GM18870 (cell line): ENCODE results near the gene TMEM88.
A peak's percentile ranks its signal among the peaks of the same experiment; 100 is the strongest.

ENCODE experiments used
- ATAC-seq: cut with Tn5 transposase; IDR thresholded peaks from one replicate; pipeline ENCODE4 v1.9.1; 2021; ENCODE audit warnings: moderate library complexity; ENCODE audit not compliant: unreplicated experiment

TMEM88 gene

DNA sequence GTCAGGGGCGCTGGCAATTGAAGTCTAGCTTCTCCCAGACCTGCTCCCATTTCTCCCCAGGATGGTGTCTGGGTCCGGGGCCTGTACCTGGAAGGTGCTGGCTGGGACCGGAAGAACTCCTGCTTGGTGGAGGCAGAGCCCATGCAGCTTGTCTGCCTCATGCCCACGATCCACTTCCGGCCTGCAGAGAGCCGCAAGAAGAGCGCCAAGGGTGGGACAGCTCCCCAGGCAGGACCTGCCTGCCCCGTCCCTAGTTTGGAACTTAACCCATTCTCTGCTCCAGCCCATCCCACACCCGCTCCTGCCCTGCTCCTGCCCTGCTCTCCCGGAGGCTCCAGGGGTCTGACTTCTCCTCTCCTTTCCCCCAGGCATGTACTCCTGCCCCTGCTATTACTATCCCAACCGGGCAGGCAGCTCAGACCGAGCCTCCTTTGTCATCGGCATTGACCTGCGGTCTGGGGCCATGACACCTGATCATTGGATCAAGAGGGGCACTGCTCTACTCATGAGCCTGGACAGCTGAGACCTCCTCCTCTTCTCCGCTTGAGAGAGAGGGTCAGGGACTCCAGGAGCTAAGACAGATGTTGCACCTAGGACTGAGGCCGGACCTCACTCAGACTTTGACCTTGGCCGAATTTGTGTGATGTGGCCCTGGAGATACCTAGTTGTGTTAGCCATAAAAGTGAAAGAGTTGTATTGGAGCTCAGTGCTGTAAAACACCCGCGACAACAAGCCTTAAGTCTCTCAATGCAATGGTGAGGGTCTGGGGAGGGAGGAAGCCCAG lies 21.7 kb upstream of the TMEM88 start:
- ATAC-seq = no peak

DNA sequence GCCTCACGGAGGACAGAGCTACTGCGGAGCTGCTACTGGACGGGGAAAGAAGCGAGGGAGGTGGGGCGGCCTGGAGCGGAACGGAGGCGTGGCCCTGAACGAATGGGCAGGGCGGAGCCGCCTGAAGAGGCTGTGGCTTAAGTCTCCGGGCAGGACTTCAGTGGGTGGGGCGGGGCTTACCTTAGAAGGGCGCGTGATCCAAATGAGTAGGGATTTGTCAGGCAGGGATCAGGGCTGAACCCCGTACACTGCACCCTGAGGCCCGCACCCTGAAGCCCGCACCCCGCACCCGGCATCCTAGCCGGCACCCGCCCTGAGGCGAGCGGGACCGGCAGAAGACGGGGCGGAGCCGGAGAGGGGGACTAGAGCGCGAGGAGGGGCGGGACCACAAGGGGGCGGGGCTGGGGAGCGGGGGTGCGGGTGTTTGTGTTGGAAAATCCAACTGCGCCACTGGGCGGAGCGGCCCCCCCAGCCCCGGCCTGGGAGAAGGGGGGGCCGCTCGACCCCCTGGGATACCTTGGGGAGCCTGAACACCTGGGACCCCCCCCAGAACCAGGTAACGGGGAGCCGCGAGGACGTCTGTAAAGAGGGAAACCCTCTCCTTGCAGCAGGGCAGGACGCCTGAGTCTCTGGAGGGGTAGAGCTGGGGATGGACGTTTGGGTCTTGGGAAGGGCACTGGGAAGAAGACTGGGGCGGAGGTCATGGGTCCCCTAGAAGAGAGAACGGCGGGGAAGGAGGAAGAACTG lies 20.9 kb upstream of the TMEM88 start, which contains the start of gene KDM6B:
KDM6B (plus strand) TSS at position 423 of the 747 bp plus-strand sequence. CDS start 11,338 bp downstream, outside the sequence.
- no peak for ATAC-seq

DNA sequence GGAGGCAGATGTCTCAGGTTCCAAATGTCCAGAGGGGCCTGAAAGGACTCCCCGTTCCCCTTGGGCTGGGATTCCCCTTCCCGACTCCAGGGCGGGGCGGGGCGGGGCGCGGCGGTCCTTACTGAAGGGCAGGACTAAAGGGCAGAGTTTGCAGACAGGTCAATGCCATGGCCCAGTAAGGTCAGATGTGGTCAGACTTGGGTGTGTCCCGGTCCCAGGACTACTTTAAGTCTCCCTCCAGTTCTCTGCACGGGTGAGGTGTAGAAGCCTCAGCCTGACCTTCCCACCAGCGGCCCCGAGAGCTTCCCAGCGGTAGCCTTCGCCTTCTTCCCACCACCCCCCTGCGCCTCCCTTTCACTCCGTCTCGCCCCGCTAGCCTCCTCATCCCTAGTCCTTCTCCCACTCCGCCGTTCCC lies 20.3 kb upstream of the TMEM88 start:
- no peak for ATAC-seq

DNA sequence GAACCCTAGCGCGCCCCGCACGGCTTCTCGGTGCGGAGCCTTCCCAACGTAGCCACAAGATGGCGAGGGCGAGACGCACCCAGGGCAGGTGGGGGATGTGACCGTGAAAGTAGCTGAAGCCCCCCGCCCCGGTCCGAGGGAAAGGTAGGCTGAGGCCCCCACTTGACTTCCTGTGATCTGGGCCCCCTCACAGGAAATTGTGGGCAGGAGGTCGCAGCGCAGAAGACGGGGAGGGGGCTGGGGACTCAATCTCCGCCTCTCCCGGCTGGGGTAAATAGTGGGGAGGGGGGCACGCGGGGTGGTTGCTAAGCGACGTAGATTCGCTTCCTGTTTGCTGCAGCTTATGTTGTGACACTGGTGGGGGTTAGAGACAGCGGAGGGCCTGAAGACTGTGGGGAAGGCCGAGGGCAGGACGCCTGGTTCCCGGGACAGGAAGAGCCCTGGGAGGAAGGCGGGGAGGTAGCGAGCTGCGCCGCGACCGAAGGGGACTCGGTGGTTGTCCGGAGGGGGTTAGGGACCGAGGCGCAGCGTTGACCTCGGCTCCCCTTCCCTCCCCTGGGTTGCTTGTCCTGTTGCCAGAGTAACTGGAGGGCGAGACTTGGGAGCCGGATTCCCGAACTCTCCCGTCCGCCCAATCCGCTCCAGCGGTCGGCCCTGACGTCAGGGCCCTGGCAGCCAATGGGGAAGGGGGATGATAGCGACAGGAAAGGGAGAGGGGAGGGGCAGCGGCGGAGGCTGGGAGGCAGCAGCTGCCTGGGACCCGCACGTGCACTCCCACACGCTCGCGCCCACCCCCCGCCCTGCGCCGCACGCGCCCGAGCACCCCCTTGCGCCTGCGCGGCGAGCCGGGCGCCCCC lies 19.7 kb upstream of the TMEM88 start:
- peak; percentile 34 for ATAC-seq

DNA sequence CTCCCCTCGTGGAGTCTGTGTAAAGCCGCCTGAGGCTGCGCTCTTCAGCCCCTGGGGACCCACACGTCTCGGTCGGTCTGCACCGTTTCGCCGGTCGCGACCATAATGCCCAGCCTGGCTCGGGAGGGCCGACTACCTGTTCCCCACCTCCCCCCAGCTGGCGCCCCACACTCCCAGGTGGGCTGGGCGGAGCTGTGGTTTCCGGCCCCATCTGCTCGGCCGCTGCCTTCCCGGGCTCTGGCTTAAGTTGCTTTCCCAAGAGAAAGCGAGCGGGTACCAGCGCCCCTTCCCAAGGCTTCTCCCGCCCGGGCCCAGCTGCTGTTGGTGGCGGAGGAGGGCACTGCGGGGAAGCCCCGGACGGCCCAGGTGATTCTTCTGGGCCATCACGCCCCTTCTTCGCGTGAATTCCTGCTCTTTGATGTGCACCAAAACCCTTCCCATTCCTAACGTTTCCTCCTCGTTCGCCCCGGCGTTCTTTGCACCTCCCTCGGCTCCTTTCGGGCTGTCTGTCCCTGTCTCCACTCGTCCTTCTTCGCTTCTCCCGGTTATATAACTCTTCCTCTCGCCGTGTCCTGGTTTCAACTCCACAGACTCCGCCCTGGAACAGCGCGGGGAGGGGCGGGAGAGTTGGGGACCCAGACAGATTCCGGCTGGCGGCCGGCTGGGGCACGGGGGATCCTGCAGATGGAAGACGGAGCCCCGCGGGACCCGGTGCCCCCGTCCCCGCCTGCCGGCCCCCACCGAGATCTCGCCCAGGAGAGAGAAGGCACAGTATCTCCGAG lies 18.9 kb upstream of the TMEM88 start:
- peak; percentile 16 for ATAC-seq

DNA sequence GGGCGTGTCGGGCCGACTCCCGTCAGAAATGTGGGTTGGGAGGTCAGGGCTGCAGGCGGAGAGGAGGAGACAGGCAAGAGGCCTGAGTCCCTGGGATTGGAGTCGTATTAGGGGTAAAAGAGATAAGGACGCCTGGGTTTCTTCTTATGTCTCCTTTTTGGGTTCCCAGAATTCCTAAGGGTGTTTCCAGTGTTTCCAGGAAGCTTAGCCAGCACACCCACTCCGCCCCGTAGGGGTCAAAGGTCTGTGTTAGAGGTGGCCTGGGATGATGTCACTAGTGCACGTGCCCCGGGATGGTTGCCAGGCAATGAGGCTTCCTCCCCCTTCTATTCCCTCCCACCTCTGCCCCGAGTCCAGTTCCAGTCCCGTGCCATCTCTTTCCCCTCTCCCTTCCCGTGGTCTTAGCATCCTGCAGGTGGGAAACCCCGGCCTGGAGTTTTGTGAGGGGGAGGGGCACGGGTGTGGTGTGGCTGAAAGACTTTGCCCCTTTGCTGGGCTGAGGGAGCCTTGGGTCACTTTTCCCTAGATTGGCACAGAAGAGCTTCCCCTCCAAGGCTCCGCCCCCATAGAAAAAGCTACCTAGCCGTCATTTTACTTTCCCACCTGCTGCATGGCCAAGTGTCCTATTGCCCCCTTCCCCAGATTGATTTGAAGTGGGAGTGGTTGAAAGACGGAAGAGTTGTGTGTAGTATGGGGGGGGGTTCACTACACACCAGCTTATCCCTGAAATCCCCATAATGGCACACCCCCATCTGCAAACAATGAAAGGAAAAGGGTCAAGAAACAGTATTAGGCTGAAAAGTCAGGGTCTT lies 18.1 kb upstream of the TMEM88 start:
- ATAC-seq = no peak

DNA sequence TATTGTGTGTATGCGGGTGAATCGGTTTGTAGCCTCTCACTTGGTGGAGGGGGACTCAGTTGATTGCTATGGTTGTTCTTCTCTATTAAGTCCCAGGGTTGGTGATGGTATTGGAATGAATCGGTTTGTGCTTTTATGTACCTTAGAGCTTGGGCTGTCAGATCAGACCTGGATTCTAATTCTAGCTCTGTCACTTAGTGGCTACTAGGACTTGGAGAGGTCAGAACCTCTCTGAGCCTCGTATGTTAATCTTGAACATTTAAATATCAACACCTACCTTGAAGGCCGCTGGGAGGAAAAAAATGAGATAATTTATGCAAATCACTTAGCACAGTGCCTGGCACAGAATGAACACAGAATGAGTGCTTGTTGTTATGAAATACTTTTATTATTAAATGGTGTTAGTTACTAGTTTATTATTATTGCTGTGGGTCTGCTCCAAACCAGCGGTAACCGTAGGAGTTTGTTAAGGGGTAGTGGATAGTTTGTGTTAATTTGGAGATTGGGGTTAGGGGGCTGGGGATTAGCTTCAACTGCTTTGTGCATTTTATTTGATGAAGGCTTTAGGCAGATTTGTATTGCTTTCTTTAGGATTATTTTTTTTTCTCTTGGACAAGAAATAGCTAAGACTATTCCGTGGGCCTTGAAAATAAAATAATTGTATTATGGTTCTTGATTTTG lies 17.3 kb upstream of the TMEM88 start:
- no peak for ATAC-seq

DNA sequence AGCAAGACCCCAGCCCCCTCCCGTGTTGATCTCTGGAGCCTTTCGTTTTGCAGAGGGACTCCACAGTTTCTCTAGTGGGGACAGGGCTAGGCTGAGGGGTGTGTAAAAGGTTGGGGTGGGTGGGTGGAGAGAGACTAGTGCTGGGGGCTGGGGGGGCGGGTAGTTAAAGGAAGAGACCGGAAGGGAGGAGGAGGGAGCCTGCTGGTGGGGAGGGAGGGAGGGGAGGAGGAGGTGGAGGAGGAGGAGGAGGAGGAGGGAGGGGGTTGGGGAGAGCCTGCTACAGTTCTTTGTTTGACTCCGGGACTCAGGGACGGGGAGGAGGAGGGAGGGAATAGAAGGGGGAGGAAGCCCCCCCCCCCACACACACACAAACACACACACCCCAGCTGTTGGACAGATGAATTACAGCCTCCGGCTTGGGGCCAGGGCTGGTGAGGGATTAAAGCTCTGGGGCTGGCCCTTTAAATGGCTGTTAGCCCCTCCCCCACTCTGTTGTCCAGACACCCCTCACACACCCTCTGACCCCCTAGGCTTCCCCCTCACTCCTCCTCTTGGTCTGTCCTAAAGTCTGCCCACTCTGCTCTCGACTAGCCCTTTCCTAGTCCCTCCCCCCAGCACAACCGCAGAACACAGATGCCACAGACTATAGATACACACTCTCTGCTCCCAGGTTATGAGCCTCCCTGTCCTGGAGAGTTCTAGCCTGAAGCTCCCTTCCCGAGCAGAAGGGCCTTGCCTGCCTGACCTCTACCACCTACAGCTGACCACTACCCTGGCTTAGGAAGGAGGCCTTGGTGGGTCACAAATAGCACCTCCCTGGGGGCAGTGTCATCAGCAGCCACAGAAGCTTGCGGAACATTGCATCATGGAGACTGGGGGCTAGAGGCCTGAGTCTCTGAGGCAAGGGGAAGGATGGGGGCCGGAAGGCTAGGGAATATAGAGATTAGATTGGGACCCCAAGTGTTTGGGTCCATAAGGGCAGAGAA lies 16.5 kb upstream of the TMEM88 start:
- no peak for ATAC-seq

DNA sequence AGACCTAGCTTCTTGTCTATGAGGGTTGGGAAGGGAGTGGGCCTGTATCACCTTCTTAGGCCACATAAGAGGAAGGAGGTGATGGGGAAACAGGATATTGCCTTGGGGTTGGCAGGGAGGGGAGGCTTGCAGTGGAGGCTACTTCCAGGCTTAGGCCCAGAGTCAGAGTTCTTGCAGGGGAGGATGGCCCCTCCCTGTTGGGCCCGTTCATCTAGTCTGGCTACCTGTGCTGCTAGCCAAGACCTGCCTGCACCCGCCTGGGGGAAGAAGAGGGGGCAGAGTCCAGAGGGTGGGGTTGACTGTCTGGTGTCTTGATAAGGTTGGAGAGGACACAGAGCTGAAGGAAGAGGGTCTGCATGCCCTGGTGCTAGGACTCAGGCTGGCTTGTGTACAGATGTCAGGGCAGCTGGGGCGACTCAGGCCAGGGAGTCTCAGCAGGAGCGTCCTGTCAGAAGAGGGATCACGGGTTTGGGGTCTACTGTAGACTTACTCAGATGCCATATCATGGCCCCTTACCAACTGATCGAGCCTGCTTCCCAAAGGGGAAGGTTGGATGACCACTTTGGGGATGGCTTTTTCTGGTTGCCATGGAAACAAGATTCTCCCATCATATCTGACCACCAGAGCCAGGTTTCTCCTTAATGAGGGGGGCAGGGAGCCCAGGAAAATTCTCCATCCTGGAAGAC lies 15.5 kb upstream of the TMEM88 start:
- ATAC-seq = no peak

DNA sequence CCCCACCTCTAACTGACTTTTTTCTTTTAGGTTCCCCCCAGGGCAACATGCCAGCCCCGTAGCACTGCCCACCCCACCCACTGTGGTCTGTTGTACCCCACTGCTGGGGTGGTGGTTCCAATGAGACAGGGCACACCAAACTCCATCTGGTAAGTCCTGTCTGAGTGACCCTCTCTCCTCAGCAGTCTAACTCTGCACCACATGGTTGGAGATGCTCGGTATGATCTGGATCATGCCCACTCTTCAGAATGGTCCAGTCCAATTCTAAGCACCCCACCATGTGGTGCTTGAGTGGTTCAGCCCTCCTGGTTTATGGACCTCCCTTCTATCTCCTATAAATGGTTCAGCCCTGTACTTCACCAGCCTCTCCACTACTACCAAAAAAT lies 15.0 kb upstream of the TMEM88 start:
- ATAC-seq = no peak

DNA sequence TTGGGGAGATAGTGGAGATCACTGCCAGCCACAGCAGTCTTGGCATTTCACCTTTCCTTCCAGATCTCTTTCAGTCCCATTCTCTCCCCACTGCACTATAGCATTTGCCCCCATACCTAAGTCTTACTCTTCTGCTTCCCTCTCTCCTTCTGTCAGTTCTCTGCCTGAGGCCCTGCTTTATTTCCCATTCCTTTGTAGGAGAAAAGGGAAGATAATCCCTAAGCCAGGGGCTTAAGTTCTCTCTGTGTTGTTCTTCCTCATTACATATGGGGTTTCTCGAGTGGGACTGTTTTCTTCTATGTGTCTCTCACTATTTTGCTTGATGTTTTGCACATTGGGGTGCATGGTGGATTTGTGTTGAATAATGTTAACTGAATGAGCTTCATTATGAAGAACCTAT lies 14.4 kb upstream of the TMEM88 start:
- no peak for ATAC-seq

DNA sequence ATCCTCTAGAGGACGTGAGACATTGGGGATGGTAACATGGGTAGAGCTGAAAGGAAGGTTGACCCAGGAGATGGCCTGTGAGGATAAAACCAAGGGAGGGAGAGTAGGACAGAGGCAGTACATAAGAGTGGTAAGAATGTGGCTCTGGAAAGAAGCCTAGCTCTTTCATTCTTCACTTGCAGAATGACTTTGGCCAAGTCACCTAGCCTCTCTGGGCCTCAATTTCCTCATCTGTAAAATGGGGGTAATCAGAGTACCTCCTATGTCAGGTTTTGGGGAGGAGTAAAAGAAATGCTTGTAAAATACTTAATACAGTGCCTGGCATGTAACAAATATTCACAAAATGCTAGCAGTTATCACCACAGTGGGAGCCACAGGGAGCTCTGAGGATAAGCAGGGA lies 14.0 kb upstream of the TMEM88 start:
- no peak for ATAC-seq

DNA sequence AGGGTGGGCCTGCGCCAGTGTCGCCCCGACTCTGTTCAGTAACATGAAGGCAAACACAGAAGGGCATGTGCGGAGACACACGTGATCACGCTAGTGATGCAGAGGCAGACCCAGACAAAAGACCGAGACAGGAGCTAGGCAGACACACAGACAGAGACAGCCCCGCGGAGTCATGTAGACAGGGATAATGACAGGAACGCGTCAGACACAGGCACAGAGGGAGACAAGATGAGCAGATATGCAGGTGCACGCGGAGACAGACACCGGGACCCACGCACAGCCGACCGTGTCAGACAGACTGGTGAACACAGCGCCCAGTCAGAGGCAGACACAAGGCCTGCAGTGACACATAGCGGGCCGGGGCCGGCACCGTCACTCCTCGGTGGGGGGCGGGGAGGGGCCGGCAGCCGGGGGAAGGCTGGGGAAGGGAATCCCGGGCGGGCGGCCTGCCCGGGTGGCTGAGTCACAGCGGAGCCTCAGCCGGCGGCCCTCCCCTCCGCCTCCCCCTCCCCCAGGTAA lies 13.4 kb upstream of the TMEM88 start:
- no peak for ATAC-seq

DNA sequence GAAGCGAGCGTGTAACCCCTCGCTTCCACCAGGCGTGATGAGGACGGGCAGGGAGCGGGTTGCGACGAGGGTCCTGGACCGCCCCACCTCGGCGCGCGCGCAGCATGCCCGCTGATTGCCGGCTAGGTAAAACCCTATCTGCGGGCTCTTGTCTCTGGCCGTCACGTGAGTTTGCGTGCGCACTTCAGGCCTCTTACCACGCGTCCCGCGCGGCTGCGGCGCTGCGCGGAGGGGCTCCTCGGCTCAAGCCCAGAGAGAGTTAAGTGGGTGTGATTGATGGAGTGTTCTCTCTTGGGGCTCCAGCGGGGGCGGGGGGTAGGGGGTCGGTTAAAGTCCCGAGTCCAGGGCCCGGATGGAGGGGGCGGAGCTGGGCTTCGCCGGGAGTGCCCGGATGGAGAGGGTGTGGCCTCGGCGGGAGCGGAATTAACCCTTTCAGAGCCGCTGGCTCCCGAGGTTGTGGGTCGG lies 12.9 kb upstream of the TMEM88 start:
- no peak for ATAC-seq

DNA sequence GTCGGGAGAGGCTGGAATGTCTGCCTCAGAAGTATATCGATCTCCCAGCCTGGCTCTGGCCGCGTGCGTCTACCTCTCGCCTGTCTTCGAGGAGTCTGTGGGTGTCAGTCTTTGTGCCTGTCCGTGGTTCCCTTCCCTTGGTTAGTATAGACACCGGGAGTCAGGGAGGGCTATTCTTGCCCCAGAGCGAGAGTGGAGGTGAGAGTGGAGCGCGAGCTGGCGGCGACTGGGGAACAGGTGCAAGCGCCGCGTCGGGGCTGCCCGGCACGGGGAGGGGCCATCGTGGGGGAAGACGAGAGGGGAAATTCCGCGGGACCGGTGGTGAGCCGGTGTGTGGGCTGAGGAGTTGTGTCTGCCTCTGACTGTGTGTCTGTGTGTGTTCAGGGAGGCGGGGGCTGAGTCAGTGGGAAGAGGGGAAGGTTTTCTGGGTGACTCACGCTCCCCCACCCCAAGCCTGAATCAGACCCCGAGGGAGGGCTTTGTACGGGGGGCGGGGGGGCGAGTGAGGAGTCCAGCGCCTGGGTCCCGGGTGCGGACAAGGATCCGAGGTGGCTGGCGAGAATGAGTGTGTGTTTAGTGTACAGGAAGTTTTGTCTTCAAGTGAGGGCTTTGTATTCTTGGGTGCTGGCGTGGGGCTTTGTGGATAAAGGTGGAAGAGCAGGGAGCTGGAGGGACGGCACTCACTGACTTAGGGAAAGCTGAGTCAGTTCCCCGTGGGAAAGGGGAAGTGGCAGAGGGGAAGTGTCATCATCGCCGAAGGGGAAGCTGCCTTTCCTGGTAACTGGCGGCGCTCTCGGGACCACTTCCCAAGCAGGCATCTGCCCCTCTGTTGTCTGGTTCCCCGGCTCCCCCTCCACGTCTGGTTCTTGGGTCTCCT lies 12.2 kb upstream of the TMEM88 start:
- no peak for ATAC-seq

DNA sequence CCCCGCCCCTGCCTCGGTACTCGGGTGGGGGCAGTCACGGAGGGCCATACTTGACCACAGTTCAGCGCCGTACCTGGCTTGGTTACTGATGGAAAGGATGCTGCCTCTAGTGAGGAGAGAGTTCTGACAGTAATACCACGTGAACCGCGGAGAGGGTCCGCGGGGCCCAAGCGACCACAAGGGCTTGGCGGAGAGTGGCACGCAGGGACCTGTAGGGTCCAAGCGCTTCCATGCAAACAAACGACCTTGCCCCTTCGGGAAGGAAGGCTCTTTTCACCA lies 11.7 kb upstream of the TMEM88 start:
- no peak for ATAC-seq
